Stimulated activated CD8-positive, alpha-beta memory T cell treated with anti-CD3 and anti-CD28 coated beads, Interleukin-4, amount 100 ng/mL, for 24 hours (primary cell): ENCODE measurements around the gene IGSF9.

Experiments
- DNase-seq: peaks from one replicate; pipeline ENCODE4 v3.0.0-alpha.2; 2020; ENCODE audit warnings: low read depth

Gene IGSF9

GRCh38 chr1:159945483-159946241, at the start of gene IGSF9:
TSS of gene IGSF9 (minus strand) at chr1:159945613. CDS start at chr1:159943454, 2,159 bp downstream.
- peak; percentile 78 for DNase-seq

- no peak for DNase-seq
These were observed 49.5 kb upstream of the IGSF9 start for GRCh38 chr1:159994896-159995295.

- no peak for DNase-seq
These were observed 48.5 kb upstream of the IGSF9 start for GRCh38 chr1:159993911-159994310.

- DNase-seq: no peak
These were observed 46.7 kb upstream of the IGSF9 start for GRCh38 chr1:159992161-159992560.

- no peak for DNase-seq
These were observed 46.1 kb upstream of the IGSF9 start for GRCh38 chr1:159991513-159991912.

GRCh38 chr1:159990005-159990404, 44.6 kb upstream of the IGSF9 start:
- no peak for DNase-seq

- no peak for DNase-seq
These were observed 44.2 kb upstream of the IGSF9 start for GRCh38 chr1:159989581-159989980.

GRCh38 chr1:159988006-159988405, 42.6 kb upstream of the IGSF9 start:
- DNase-seq: no peak

GRCh38 chr1:159987186-159987585, 41.8 kb upstream of the IGSF9 start:
- DNase-seq: no peak

- no peak for DNase-seq
These were observed 41.1 kb upstream of the IGSF9 start for GRCh38 chr1:159986531-159986930.

GRCh38 chr1:159986093-159986492, 40.7 kb upstream of the IGSF9 start:
- no peak for DNase-seq

- no peak for DNase-seq
These were observed 40.1 kb upstream of the IGSF9 start for GRCh38 chr1:159985473-159985872.

- no peak for DNase-seq
These were observed 38.3 kb upstream of the IGSF9 start for GRCh38 chr1:159983681-159984080.

- DNase-seq: no peak
These were observed 36.9 kb upstream of the IGSF9 start for GRCh38 chr1:159982280-159982679.

- DNase-seq: no peak
These were observed 36.1 kb upstream of the IGSF9 start for GRCh38 chr1:159981351-159982055.

GRCh38 chr1:159980786-159981185, 35.4 kb upstream of the IGSF9 start:
- DNase-seq: no peak

GRCh38 chr1:159980076-159980475, 34.7 kb upstream of the IGSF9 start:
- DNase-seq: no peak

GRCh38 chr1:159979257-159979656, 33.8 kb upstream of the IGSF9 start:
- DNase-seq: no peak

- DNase-seq: no peak
These were observed 32.6 kb upstream of the IGSF9 start for GRCh38 chr1:159978107-159978398.

GRCh38 chr1:159977364-159978106, 32.1 kb upstream of the IGSF9 start:
- no peak for DNase-seq

- DNase-seq: no peak
These were observed 29.0 kb upstream of the IGSF9 start for GRCh38 chr1:159974350-159974965.

- DNase-seq: no peak
These were observed 28.0 kb upstream of the IGSF9 start for GRCh38 chr1:159973350-159973940.
